Glutamatergic neuron (in vitro differentiated cells): Measurements from ENCODE around the gene ACACB. TPM values are rescaled to one million over a fixed set of nuclear protein-coding genes. Genes with fewer than 3 reads are reported as not detected.

Experiments used
- DNase-seq: peaks from one replicate; pipeline ENCODE4 v3.0.0; 2022
- H3K27ac Mint-ChIP-seq: one replicate; pipeline ENCODE4 v1.8.0; 2020; ENCODE audit warnings: mild to moderate bottlenecking, mixed read lengths, inconsistent platforms; ENCODE audit not compliant: unreplicated experiment
- H3K27me3 Mint-ChIP-seq: one replicate; pipeline ENCODE4 v1.8.0; 2020; ENCODE audit warnings: mild to moderate bottlenecking, moderate library complexity, mixed read lengths, inconsistent platforms; ENCODE audit not compliant: unreplicated experiment
- H3K36me3 Mint-ChIP-seq: one replicate; pipeline ENCODE4 v1.8.0; 2020; ENCODE audit warnings: mild to moderate bottlenecking, mixed read lengths, inconsistent platforms; ENCODE audit not compliant: unreplicated experiment
- H3K4me1 Mint-ChIP-seq: one replicate; pipeline ENCODE4 v1.8.0; 2020; ENCODE audit warnings: mild to moderate bottlenecking, low read depth, mixed read lengths, inconsistent platforms; ENCODE audit not compliant: unreplicated experiment
- H3K4me3 Mint-ChIP-seq: one replicate; pipeline ENCODE4 v1.8.0; 2020; ENCODE audit warnings: mild to moderate bottlenecking, mixed read lengths, inconsistent platforms; ENCODE audit not compliant: unreplicated experiment
- H3K9me3 Mint-ChIP-seq: one replicate; pipeline ENCODE4 v1.8.0; 2020; ENCODE audit warnings: mild to moderate bottlenecking, moderate library complexity, mixed read lengths, inconsistent platforms; ENCODE audit not compliant: unreplicated experiment
- total RNA-seq: library from RNA; stranded (reverse); fragmentation: NEBNext Ultra II Directional; extraction: Animal tissue kit (Norgen Biotek cat#: 25700); gene quantifications from one replicate; pipeline ENCODE4 v1.2.1, GENCODE V29; 2021; ENCODE audit not compliant: unreplicated experiment
- TF ChIP-seq, protein P1 (sequence below): fragments of 200-600 bp; sonication (generic); IDR thresholded peaks from one replicate; pipeline ENCODE4 v1.5.0; 2021; ENCODE audit not compliant: partially characterized antibody, unreplicated experiment

Gene ACACB
- total RNA-seq, 1 donor from 2014 or later: 3.8 TPM

DNA sequence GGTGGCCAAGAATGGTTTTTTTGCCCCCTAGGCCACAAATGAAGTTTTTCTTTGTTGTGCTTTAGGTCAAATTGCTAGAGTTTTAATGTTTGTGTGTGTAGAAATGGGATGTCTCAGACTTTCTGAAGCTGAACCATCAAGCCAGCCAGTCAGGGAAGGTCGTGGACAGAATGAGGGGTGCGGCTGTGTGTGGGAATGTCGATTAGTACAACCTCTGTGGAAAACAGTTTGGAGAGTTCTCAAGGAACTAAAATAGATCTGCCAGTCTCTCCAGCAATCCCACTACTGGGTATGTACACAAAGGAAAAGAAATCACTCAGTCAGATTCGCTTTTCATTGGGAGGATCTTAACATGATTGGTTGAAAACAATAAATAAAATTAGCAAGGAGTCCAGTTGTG is 44.5 kb downstream of the ACACB start:
- Mint-ChIP-seq H3K27ac (no peak overlapping the region), H3K36me3 (no peaks in the 10 kb centered on the region), H3K27me3 (peaks cover 4% of the 10 kb centered on the region), H3K9me3 (no peaks in the 10 kb centered on the region), H3K4me1 (no peaks in the 10 kb centered on the region), H3K4me3 (no peak overlapping the region)
- DNase-seq: no peak
- TF ChIP-seq, protein P1, sequence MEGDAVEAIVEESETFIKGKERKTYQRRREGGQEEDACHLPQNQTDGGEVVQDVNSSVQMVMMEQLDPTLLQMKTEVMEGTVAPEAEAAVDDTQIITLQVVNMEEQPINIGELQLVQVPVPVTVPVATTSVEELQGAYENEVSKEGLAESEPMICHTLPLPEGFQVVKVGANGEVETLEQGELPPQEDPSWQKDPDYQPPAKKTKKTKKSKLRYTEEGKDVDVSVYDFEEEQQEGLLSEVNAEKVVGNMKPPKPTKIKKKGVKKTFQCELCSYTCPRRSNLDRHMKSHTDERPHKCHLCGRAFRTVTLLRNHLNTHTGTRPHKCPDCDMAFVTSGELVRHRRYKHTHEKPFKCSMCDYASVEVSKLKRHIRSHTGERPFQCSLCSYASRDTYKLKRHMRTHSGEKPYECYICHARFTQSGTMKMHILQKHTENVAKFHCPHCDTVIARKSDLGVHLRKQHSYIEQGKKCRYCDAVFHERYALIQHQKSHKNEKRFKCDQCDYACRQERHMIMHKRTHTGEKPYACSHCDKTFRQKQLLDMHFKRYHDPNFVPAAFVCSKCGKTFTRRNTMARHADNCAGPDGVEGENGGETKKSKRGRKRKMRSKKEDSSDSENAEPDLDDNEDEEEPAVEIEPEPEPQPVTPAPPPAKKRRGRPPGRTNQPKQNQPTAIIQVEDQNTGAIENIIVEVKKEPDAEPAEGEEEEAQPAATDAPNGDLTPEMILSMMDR: no peak

DNA sequence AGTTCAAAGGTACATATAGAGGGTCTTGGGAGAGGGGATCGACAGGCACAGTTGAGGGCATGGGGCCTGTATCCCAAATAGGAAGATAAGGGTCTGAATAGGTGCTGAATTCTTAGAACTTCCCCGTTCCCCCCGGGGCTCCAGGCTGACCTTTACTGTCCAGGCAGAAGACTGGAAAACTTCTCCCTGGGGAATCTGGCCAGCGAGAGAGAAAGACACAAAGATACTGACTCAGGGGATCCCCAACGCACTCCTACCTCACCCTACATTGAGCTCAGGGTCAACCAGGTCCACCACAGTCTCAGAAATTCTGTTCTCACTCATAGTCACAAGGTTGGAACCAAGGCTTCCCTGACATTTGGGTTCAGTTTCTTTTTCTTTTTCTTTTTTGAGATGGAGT is 46.2 kb downstream of the ACACB start:
- DNase-seq: no peak
- no peak overlapping the region for H3K27ac Mint-ChIP-seq
- TF ChIP-seq, protein P1: no peak
- no peaks in the 10 kb centered on the region for H3K9me3 Mint-ChIP-seq
- H3K27me3 Mint-ChIP-seq: peaks cover 3% of the 10 kb centered on the region
- H3K36me3 Mint-ChIP-seq: no peaks in the 10 kb centered on the region
- H3K4me1 Mint-ChIP-seq: no peaks in the 10 kb centered on the region
- H3K4me3 Mint-ChIP-seq: no peak overlapping the region

DNA sequence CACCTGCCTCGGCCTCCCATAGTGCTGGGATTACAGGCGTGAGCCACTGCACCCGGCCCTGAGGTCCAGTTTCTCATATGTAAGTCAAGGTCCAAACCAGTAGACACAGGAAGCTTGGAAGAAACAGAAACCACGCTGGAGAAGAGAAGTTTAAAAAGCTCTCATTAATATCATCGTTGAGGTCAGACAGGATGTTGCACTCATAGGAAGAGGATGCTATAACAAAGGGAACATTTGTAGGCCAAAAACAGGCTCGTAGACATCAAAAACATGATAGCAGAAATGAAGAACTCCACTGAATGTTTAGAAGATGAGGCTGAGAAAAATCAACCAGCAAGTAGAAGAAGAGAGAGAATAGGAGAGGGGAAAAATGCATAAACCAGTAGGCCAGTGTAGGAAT is 46.8 kb downstream of the ACACB start:
- Mint-ChIP-seq H3K4me1 (no peaks in the 10 kb centered on the region), H3K36me3 (no peaks in the 10 kb centered on the region), H3K27me3 (peaks cover 2% of the 10 kb centered on the region), H3K27ac (no peak overlapping the region), H3K9me3 (no peaks in the 10 kb centered on the region), H3K4me3 (no peak overlapping the region)
- TF ChIP-seq, protein P1: no peak
- DNase-seq: no peak

DNA sequence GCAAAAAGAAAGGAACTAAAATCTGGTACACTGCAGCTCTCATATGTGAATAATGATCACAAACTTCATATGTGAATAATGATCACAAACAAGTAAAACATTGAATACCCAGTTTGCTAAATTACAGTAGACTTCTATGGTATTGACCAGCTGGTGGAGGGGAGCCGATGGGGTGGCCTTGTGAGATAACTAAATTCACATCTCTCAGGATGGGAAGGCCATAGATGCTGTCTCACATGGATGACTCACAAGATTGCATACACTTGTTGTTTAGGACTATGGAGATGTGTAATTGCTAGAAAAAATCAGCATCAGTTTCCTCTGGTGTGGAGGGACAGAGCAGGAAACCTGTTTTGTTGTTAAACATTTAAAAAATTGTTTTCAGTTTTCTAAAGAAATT is 49.2 kb downstream of the ACACB start:
- Mint-ChIP-seq H3K27ac (no peak overlapping the region), H3K9me3 (no peaks in the 10 kb centered on the region), H3K27me3 (peaks cover 2% of the 10 kb centered on the region)

DNA sequence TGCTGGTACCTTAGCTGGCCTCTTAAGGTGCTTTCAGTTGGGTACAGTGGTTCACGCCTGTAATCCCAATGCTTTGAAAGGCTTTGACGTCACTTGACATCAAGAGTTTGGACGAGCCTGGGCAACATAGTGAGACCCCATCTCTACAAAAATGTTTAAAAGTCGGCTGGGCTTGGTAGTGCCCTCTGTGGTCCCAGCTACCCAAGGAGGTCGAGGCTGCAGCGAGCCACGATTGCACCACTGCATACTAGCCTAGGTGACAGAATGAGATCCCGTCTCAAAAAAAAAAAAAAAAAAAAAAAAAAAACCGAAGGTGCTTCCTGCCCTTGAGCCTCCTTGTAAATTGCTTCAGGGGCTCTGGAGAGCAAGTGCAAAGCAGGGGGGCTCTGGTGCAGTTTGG is 50.0 kb downstream of the ACACB start:
- Mint-ChIP-seq H3K27me3 (peaks cover 2% of the 10 kb centered on the region), H3K9me3 (no peaks in the 10 kb centered on the region), H3K4me3 (no peak overlapping the region), H3K36me3 (no peaks in the 10 kb centered on the region), H3K27ac (no peak overlapping the region), H3K4me1 (no peaks in the 10 kb centered on the region)
- DNase-seq: no peak
- TF ChIP-seq, protein P1: no peak

More for the DNA sequence above, 49.2 kb downstream of the ACACB start:
- Mint-ChIP-seq H3K4me1 (no peaks in the 10 kb centered on the region), H3K36me3 (no peaks in the 10 kb centered on the region), H3K4me3 (no peak overlapping the region)
- TF ChIP-seq, protein P1: no peak
- DNase-seq: no peak
